GM21360 (cell line): ENCODE results near the gene C1QBP.
"Not testable (repeated sequence)": the region's sequence is repeated elsewhere in the genome, so short reads cannot be mapped to it uniquely, and the experiment has no call there.

ENCODE experiments used
- ATAC-seq: cut with Tn5 transposase; IDR thresholded peaks from one replicate; pipeline ENCODE4 v1.9.1; 2021; ENCODE audit warnings: mild to moderate bottlenecking, moderate library complexity; ENCODE audit not compliant: unreplicated experiment

C1QBP gene

DNA sequence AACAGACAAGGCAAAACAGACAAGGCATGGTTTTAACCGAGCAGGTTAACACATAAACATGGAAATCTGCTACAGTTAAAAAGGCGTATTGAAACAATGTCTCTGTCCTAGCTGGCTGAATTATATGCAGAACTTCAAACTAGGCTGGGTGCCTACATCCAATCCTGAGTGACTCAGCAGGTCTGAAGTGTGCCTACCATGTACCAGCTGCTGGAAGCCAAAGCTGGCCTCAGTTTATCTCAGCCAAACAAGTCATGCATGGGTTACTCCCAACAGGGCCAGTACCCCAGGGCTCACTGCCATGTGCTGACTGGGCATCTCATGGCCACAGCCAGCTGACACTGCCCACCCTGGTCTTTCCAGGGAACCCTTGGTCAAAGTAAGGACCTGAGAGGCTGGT, 4.0 kb downstream of the C1QBP start:
- no peak for ATAC-seq

DNA sequence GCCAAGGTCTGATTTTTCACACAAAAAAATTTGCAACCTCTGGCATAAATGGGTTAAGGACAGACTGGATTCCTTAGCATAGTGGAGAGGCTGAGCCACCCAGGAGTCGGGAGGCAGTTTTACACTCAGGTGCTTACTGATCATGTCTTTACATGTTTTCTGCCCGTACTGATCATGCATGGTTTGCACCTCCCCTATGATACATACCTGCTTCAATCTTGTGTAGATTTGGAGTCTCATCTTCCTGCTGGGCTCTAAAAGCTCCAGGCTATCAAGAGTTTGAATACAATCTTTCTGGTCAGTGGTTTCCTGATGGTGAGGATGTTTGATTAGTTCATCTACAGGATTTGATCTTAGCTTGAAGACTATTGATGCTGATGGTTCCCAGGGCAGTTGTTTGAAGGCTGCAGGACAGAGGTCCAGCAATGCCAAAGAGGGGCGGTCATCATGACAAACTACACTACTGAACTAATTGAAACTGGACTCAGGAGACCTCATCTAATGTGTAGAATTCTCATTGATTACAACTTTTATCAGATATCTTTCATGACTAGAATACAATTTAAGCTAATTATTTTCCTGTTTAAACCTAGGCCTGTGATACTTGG, 6.9 kb downstream of the C1QBP start:
- no peak for ATAC-seq

DNA sequence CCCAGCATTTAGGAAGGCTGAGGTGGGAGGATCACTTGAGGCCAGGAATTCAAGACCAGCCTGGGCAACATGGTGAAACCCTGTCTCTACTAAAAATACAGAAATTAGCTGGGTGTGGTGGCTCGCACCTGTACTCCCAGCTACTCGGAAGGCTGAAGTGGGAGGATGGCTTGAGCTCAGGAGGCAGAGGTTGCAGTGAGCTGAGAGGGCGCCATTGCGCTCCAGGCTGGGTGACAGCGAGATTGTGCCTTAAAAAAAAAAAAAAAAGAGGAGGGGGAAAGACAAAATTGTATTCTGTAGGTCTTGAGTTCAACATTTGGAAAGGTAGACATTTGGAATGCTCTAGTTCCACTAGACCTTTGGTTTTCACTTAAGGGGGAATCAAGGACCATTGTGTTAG, 7.7 kb downstream of the C1QBP start:
- not testable (repeated sequence) for ATAC-seq

DNA sequence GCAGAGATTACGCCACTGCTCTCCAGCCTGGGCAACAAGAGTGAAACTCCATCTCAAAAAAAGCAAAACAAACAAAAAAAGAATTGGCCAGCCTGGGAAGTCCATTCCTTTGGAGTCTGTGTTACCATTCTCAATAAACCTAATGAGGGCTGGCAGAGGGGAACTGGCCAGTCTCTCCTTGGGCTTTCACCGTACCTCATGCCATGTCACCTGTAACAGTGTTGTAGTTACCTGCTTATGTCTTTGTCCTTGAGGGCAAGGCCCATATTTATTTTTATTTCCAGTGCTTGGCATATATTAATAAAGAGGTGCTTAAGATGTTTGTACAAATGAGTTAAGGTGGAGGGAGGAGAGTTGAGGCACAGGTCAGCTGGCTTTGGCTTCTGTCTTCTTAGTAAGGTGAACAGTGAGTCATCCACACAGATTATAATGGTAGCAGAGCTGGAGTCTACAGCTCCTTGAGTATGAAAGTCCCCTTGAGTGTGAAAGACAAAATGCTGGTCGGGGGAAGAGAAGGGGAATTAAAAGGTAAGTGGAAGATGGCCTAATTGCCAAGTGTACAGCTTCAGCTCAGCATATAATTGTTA, 8.4 kb downstream of the C1QBP start:
- ATAC-seq: no peak

DNA sequence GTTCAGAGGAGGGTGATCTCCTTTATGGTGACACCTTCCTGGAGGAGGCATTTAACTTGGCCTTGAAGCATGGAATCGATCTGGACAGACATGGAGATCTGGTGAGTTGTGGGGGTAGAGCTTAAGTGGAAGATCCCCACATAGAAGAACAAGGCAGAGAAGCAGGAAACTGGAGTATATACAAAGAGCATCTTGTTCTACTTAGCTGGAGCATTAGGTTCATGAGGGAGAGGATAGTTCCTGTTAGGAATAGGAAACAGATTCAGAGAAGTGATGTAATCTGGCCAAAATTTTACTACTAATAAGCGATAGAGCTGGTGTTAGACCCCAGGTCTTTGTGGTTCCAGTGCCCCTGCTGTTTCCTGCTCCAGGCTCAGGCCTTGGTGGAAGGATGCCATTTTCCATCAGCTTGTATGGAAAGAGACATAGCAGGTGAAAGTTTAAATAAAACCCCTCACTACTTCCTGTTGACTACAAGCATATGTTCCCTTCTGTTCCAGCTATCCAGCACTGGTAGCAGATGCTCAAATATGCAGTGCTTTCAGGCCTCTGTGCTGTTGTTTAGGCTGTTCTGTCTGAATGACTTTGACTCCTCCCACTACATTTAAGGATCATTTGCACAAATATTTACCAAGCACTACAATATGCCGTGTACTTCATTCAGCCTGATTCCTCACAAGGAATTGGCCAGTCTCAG, 9.6 kb downstream of the C1QBP start:
- no peak for ATAC-seq

DNA sequence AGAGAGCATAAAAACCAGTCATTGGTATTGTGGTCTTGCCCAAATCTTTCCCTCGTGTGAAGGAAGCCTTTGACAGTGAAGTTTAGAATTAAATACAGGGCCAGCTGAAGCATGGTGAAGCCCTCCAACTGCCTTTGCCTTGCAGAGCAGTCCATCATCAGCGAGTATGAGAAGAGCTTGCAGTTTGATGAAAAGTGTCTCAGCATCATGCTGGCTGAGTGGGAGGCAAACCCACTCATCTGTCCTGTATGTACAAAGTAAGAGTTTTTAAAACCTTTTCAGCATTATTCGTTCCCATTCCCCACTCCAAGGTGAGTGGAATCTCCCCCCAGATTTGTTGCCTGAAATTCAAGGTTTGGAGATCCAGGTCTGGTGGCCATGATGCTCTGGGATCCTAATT, 13.1 kb downstream of the C1QBP start:
- ATAC-seq: no peak

DNA sequence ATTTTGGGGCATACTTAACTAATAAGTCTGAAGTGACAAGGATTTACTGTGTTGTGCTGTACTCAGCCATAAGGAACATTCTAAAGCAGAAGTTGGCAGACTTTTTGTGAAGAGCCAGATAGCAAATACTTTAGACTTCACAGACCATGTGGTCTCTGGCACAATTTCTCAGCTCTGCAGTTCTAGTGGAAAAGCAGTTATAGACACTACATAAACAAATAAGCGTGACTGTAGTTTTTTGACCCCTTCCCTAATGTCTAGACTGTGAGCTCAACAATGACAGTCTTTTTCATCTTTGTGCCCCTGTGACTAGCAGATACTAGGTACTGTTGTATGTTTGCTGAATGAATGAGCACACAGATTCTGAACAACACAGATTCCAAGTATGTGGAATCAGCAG, 14.0 kb downstream of the C1QBP start:
- no peak for ATAC-seq

DNA sequence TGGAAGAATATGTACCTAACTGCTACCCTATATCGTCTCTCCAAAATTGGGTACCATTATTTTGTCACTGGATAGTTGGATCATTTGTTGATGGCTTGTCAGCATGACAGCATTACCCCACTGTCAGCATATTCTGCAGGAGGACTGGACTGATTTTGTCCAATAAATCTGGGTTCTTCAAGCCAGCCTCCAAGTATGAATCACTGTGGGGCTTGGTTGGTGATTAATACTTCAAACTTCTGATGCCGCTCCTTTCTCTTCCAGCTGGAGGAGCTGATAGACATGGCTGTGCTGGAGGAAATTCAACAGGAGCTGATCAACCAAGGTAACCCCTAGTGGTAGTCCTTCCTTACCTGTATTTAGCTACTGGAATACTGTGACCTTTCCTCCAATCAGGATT, 16.4 kb downstream of the C1QBP start:
- no peak for ATAC-seq

DNA sequence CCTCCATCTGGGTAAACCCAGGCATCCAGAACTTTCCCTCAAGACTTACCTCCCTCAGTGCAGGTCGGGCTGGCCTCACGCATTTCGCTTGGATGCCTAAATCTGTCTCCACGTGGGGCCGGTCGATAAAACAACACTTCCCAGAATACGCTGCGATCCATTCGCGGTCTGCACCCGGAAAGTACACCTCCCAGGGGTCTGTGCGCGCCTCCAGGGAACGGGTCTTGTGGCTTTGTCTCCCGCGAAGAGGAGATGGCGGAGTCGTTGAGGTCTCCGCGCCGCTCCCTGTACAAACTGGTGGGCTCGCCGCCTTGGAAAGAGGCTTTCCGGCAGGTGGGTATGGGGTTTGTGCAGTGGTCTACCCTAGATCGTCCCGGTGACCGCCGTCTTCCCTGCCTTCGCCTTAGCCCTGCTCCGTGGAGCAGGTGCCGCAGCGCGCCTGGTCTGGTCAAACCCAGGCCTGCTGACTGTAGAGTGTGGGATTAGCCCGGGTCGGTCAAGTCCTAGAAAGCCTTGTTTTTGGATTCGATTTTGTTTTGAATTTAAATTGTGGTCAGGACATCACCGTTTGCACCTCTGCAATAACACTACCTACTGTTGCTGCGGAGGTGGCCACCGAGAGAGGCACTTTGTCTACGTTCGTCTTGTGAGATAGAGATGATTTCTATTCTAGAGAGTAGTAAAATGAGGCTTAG, 18.8 kb downstream of the C1QBP start, which contains the start of gene RPAIN:
Gene RPAIN (plus strand): TSS at position 224 of the 695 bp plus-strand sequence. CDS start 29 bp downstream, at position 253.
- ATAC-seq: peak; percentile 30

DNA sequence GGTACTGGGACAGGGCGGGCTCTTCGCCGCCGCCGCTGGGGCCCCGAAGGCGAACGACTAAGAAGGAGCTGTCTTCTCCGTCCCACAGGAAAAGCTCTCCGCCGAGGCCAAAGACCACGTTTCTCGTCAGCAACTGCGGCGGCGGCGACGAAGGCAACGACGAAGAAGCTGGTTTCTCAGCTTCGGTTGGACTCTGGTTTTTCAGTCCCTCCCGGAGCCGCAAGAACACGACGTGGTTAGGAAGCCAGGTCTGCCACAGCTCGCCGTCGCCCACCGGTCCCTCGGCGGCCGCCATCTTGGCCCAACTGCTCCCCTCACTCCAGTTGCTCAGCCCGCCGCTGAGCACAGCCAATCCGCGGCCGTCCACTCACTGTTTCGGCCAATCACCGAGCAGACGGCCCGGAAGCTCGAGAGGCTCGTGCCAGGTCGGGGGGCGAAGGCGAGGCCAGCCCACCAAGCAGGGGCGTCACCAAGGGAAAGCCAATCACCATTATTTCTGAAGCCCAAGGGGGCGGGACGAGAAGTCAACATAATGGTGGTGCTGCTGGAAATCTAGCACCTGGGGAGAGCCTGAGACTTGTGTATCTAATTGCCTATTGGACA, 19.5 kb downstream of the C1QBP start, which contains the start of gene NUP88:
Gene NUP88 (minus strand): TSS at position 307 of the 603 bp plus-strand sequence. CDS start 12 bp downstream, at position 295.
- ATAC-seq: peak; percentile 84

DNA sequence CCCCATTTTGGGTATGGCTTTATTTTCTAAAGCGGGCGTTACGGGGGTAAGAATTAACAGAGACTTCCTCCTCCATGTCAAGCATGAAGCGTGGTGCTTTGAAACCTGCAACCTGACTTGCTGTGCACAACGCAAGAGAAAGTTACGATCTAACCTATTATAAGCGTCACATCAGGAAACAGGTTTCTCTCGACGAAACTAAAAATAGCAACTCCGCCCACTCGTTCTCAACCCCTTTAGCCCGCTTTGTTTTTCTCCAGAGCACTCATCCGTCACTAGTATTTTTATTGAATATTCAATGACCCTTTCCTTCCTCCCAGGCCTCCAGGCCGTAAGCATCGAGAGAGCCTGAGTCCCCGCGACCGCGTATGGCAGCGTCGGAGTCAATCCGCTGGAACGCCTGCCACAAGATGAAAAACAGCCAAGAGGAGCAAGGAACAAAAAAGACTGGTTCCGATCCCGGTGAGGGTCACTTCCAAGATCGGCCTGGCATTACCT, 20.0 kb downstream of the C1QBP start:
- ATAC-seq: peak; percentile 28

DNA sequence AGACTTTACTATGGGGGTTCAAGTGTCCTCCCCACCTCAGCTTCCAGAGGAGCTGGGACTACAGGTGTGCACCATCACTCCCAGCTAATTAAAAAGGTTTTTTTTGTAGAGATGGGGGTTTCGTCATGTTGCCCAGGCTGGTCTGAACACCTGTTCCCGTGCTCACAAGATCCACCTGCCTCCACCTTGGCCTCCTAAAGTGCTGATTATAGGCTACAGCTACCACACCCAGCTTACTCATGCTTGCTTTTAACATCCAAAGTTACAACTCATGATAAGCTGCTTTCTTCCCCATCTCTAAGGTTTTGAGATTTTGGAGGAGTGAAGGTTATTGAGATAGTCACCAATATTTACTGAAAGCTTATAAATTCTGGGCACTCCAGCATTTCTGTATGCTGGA, 22.1 kb downstream of the C1QBP start:
- no peak for ATAC-seq

DNA sequence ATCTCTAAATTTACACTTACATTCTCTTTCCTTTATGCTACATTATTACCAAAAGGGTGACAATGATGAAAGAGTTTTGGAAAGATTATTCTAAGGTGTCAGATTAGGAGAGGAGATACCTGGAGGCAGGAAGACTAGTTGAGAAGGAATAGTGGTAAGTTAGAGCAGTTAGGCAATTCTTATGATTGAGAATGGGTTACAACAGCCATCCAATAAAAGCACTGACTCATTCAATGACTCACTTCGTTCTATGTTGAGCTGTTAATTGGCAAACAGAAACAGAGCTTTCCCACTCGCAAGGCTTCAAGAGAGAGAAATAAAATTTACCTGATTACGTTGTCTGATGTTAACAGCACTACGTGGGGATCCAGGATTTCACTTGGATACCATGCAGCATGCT, 25.3 kb downstream of the C1QBP start:
- no peak for ATAC-seq

DNA sequence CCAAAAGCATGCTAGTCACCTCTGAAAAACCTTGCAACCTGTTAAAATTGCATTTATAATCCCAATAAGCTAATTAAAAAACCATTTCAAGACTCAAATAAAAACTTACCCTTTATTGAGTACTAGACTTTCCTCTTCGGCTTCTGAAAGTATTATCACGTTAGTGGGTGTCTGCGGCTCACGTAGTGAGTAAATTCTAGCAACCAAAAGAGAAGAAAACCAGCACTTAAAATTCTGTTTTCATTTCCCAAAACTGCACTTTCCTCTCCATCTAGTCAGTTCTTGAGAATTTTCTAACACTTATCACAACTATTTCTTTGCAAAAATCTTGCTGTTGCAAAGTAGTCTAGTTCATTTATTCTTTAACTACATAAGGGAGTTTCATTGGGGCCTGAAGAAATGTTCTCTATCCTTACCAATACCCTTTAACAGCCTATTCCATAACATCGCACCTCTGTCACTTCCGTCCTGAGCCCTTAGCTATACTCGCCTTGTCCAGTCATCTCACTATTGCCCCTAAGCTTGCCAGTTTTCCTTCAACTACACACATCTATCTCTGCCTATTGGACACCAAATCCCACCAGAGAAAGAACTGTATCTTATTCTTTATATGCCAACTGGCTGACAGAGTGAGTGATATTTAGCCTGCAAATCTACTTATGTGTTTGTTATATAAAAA, 28.2 kb downstream of the C1QBP start:
- no peak for ATAC-seq

DNA sequence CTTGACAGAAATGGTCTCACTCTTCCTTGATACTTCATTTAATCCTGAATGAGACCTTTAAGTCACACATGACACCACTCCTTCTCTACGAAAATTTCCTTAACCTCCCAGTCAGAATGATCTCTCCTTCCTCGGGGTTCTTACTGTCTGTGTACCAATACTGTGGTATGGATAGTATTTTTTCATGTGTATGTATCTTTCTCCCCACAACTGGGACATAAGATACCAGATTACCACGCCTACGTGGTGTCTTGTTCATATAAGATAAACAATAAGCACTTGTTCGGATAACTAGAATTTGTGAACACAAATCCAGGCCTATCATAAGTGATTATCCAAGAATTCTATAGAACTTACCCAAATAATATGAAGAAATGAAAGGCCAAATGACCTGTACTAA, 30.8 kb downstream of the C1QBP start:
- no peak for ATAC-seq

DNA sequence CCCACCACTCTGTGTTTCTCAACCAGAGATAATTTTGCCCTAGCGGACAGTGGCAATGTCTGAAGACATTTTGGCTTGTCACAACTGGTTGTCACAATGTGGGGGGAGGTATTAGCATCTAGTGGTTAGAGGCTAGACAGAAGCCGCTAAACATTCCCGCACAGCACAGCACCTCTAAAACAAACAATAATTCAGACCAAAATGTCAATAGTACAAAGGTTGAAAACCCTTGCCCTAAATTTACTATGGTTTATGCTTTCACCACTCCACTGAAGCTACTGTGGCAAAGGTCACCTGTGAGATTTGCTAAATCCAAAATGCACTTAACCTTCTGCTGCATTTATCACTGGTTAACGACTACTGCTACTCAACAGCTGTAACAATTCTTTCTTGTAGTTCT, 33.6 kb downstream of the C1QBP start:
- no peak for ATAC-seq

DNA sequence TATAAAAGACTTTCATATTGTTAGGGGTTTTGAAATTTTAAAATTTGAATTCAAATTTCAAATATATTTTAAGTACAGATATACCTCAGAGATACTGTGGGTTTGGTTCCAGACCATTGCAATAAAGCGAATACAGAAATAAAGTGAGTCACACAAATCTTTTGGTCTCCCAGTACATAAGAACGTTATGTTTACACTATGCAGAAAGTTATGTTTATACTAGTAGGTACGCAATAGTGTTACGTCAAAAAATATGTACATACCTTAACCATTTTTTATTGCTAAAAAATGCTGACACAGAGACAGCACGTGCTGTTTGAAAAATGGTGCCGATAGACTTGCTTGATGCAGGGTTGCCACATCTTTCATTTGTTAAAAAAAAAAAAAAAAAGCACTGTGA, 39.2 kb downstream of the C1QBP start:
- no peak for ATAC-seq

DNA sequence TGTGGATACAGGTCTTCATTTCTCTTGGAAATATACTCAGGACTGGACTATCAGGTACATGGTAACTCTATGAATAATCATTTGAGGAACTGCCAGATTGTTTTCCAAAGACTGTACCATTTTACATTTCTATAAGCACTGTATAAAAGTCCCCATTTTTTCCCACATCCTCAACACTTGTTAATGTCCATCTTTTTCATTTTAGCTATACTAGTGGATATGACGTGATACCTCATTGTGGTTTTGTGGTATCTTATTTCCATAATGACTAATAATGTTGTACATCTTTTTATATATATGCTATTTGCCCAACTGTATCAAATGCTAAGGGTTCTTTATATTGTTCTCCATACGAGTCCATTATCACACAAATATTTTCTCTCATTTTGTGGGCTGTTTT, 42.3 kb downstream of the C1QBP start:
- ATAC-seq: no peak

DNA sequence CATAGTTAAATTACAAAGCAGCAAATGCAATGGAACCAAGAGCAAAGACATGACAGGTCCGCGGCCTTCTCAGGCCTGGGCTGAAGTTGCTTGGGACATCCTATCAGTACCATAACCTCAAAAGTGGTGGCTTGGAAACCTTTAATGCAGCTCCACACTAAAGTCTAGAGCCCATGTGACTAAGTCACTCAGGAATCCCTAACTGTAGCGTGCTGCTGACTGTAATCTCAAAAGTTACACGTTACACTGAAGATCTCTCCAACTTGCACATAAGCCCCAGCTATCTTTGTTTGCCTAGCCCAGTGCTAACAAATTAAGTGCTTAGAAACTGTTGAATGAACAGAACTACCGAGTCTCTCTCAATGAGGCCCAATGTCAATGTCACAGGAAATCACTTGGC, 47.3 kb downstream of the C1QBP start:
- no peak for ATAC-seq
